ENCODE measurements around the gene SDF4. TPM values are rescaled to one million over a fixed set of nuclear protein-coding genes. Genes with fewer than 3 reads are reported as not detected.

SDF4 gene
- total RNA-seq, 1 experiment from 2014 or later: 25.6 TPM

DNA sequence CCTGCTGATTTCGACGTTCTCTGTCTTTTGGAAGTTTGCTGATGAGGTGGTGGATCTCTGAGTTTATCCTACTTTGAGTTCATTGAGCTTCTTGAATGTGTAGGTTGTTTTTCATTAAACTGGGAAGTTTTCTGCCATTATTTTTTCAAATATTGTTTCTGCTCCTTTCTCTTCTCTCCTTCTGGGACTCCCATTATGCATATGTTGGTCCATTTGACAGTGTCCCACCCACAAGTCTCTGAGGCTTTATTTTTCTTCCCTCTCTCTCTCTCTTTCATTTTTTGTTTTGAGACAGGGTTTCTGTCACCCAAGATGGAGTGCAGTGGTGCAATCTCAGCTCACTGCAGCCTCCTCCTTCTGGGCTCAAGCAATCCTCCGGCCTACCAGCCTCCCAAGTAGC is 37.1 kb downstream of the SDF4 start:
- no peaks in the 10 kb centered on the region for H3K36me3 ChIP-seq (ENCODE audit: insufficient read depth, low read length)
- H4K20me1 ChIP-seq (ENCODE audit: insufficient read depth, low read depth, low read length): no peaks in the 10 kb centered on the region
- no peak for DNase-seq
- H2AFZ ChIP-seq (ENCODE audit: low read length): no peak overlapping the region
- H3K4me3 ChIP-seq (ENCODE audit: low read length): no peak overlapping the region
- H3K4me2 ChIP-seq (ENCODE audit: low read depth, low read length, poor library complexity, severe bottlenecking): no peak overlapping the region
- no peaks in the 10 kb centered on the region for H3K4me1 ChIP-seq (ENCODE audit: low read length)
- no peaks in the 10 kb centered on the region for H3K79me2 ChIP-seq (ENCODE audit: low read length)
- H3K27ac ChIP-seq (ENCODE audit: low read length): no peak overlapping the region
- no peaks in the 10 kb centered on the region for H3K27me3 ChIP-seq (ENCODE audit: low read length)
- H3K9ac ChIP-seq (ENCODE audit: low read length): no peak overlapping the region
- H3K9me2 ChIP-seq (replicated peaks; ENCODE audit: insufficient read depth, low read length): no peaks in the 10 kb centered on the region
- H3K9me3 ChIP-seq (ENCODE audit: low read length): no peaks in the 10 kb centered on the region

DNA sequence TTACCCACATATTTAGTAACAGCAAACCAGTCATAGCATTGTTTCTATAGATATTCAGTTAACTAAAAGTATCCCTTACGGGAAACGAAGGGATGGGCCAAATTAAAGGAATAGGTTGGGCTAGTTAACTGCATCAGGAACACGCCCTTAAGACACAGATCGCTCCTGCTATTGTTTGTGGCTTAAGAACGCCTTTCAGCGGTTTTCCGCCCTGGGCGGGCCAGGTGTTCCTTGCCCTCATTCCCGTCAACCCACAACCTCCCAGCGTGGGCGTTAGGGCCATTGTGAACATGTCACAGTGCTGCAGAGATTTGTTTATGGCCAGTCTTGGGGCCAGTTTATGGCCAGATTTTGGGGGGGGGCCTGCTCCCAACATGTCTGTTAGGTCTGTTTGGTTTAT is 40.1 kb downstream of the SDF4 start:
- no peaks in the 10 kb centered on the region for H3K27me3 ChIP-seq (ENCODE audit: low read length)
- no peaks in the 10 kb centered on the region for H3K9me3 ChIP-seq (ENCODE audit: low read length)
- H3K79me2 ChIP-seq (ENCODE audit: low read length): no peaks in the 10 kb centered on the region
- H3K4me1 ChIP-seq (ENCODE audit: low read length): no peaks in the 10 kb centered on the region
- H3K4me3 ChIP-seq (ENCODE audit: low read length): no peak overlapping the region
- H3K9me2 ChIP-seq (replicated peaks; ENCODE audit: insufficient read depth, low read length): no peaks in the 10 kb centered on the region
- DNase-seq: no peak
- no peak overlapping the region for H3K27ac ChIP-seq (ENCODE audit: low read length)
- no peaks in the 10 kb centered on the region for H3K36me3 ChIP-seq (ENCODE audit: insufficient read depth, low read length)
- no peak overlapping the region for H3K9ac ChIP-seq (ENCODE audit: low read length)
- H2AFZ ChIP-seq (ENCODE audit: low read length): no peak overlapping the region
- no peak overlapping the region for H3K4me2 ChIP-seq (ENCODE audit: low read depth, low read length, poor library complexity, severe bottlenecking)
- H4K20me1 ChIP-seq (ENCODE audit: insufficient read depth, low read depth, low read length): no peaks in the 10 kb centered on the region

DNA sequence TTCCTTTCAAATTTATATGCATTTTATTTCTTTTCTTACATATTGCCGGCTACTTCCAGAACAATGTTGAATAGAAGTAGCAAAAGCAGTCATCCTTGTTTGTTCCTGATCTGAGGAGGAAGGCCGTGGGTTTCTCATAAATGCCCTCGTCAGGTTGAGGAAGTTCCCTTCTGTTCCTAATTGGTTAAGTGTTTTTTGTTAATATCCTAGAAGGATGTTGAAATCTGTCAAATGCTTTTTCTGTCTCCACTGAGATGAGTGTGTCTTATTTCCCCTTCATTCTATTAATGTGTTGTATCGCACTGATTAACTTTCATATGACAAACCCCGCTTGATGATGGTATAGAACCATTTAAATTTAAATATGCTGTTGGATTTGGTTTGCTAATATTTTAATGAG is 42.7 kb downstream of the SDF4 start:
- H2AFZ ChIP-seq (ENCODE audit: low read length): no peak overlapping the region
- DNase-seq: no peak

DNA sequence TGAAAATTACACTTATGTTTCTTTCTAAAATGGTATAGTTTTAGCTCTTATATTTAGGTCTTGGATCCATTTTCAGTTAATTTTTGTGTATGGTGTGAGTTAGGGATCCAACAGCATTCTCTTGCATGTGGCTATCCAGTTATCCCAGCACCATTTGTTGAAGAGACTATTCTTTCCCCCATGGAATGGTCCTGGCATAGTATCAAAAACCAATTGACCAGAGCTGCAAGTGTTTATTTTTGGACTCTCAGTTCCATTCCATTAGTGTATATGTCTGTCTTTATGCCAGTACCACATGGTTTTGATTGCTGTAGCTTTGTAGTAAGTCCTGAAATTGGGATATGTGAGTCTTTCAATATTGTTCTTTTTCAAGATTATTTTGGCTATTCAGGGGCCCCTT is 43.9 kb downstream of the SDF4 start:
- Histone ChIP-seq H2AFZ (ENCODE audit: low read length) (no peak overlapping the region), H3K27ac (ENCODE audit: low read length) (no peak overlapping the region), H3K36me3 (ENCODE audit: insufficient read depth, low read length) (no peaks in the 10 kb centered on the region), H3K4me3 (ENCODE audit: low read length) (no peak overlapping the region), H3K9ac (ENCODE audit: low read length) (no peak overlapping the region), H3K9me2 (replicated peaks; ENCODE audit: insufficient read depth, low read length) (no peaks in the 10 kb centered on the region), H4K20me1 (ENCODE audit: insufficient read depth, low read depth, low read length) (no peaks in the 10 kb centered on the region), H3K4me1 (ENCODE audit: low read length) (no peaks in the 10 kb centered on the region), H3K4me2 (ENCODE audit: low read depth, low read length, poor library complexity, severe bottlenecking) (no peak overlapping the region), H3K27me3 (ENCODE audit: low read length) (no peaks in the 10 kb centered on the region), H3K9me3 (ENCODE audit: low read length) (no peaks in the 10 kb centered on the region), H3K79me2 (ENCODE audit: low read length) (no peaks in the 10 kb centered on the region)
- no peak for DNase-seq

More for the DNA sequence above, 42.7 kb downstream of the SDF4 start:
- no peak overlapping the region for H3K9ac ChIP-seq (ENCODE audit: low read length)
- H3K9me2 ChIP-seq (replicated peaks; ENCODE audit: insufficient read depth, low read length): no peaks in the 10 kb centered on the region
- H4K20me1 ChIP-seq (ENCODE audit: insufficient read depth, low read depth, low read length): no peaks in the 10 kb centered on the region
- H3K9me3 ChIP-seq (ENCODE audit: low read length): no peaks in the 10 kb centered on the region
- H3K4me3 ChIP-seq (ENCODE audit: low read length): no peak overlapping the region
- no peaks in the 10 kb centered on the region for H3K27me3 ChIP-seq (ENCODE audit: low read length)
- no peaks in the 10 kb centered on the region for H3K4me1 ChIP-seq (ENCODE audit: low read length)
- H3K79me2 ChIP-seq (ENCODE audit: low read length): no peaks in the 10 kb centered on the region
- H3K4me2 ChIP-seq (ENCODE audit: low read depth, low read length, poor library complexity, severe bottlenecking): no peak overlapping the region
- H3K27ac ChIP-seq (ENCODE audit: low read length): no peak overlapping the region
- H3K36me3 ChIP-seq (ENCODE audit: insufficient read depth, low read length): no peaks in the 10 kb centered on the region

DNA sequence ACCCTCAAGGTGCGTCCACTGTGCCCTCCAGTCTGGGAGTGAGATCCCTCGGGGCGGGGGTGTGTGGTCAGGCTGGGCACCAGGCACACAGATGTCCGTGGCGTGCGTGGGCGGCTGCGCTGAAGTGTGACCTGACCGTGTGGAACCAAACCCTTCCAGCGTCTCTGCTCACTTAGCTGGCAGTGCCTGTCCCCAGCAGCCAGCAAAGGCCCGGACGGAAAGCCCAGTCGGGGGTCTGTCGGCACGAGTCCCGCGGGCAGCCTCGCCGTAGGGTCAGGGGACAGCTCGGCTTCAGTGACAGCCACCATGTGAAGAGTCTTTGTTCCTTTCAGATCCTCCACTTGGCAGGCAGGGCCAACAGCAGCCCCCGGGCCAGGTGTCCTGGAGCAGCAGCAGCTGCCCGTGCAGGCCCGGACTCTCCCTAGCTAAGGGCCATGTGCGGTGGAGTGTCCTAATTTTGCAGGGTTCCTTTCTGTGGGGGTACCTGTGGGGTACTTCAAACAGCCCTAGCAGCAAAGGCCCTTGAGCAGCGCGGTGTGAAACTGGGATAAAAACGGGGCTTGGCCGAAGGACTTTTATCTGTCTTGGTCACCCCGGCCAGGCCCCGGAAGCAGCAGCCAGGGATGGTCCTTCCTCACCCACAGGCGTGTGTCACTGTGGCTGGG is 46.6 kb downstream of the SDF4 start:
- Histone ChIP-seq H3K4me1 (ENCODE audit: low read length) (no peaks in the 10 kb centered on the region), H3K79me2 (ENCODE audit: low read length) (no peaks in the 10 kb centered on the region), H3K4me3 (ENCODE audit: low read length) (no peak overlapping the region), H3K27me3 (ENCODE audit: low read length) (no peaks in the 10 kb centered on the region), H3K27ac (ENCODE audit: low read length) (no peak overlapping the region), H2AFZ (ENCODE audit: low read length) (no peak overlapping the region), H3K9ac (ENCODE audit: low read length) (no peak overlapping the region), H3K9me2 (replicated peaks; ENCODE audit: insufficient read depth, low read length) (no peaks in the 10 kb centered on the region), H4K20me1 (ENCODE audit: insufficient read depth, low read depth, low read length) (no peaks in the 10 kb centered on the region), H3K4me2 (ENCODE audit: low read depth, low read length, poor library complexity, severe bottlenecking) (no peak overlapping the region), H3K9me3 (ENCODE audit: low read length) (no peaks in the 10 kb centered on the region), H3K36me3 (ENCODE audit: insufficient read depth, low read length) (no peaks in the 10 kb centered on the region)
- DNase-seq: no peak

DNA sequence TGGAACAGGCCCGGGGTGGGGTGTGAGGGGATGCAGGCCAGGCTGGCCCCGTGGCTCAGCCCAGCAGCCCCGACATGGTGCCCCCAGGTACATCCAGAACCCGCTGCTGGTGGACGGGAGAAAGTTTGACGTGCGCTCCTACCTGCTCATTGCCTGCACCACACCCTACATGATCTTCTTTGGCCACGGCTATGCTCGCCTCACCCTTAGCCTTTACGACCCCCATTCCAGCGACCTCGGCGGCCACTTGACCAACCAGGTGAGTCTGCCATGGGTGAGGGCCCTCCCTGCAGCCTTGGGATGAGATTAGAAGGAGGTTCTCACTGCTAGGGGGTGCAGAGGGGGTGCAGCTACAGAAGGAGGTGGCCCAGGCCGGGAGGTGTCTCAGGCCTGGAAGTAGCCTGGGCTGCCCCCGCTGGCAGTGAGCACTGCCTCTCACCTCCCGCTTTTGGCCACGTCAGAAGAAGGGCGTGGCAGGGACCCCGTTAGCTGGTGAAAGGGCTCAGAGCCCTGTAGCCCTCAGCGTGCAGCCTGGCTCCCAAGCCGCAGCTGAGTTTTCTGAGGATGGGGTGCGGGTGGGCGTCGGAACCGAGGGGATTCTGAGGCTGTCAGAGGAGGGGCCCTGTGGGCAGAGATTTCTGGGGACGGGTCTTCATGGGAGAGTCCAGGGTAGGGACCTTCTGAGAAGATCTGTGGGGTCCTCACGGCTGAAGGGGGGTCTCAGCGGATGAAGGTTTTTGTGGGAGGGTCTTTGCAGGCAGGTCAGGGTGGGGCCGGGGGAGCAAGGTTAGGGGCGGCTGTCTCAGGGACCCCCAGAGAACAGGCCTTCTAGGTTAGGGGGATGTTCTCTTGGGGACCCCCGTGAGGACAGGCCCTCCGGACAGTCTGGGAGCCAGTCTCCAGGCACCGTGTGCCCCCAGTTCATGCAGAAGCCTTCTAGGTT is 47.7 kb downstream of the SDF4 start:
- no peak for DNase-seq
- Histone ChIP-seq H2AFZ (ENCODE audit: low read length) (no peak overlapping the region), H4K20me1 (ENCODE audit: insufficient read depth, low read depth, low read length) (0 out of 2 replicates have a peak, but pooled peaks cover 6% of the 10 kb centered on the region), H3K36me3 (ENCODE audit: insufficient read depth, low read length) (no peaks in the 10 kb centered on the region), H3K9ac (ENCODE audit: low read length) (no peak overlapping the region), H3K79me2 (ENCODE audit: low read length) (no peaks in the 10 kb centered on the region), H3K27ac (ENCODE audit: low read length) (no peak overlapping the region), H3K9me3 (ENCODE audit: low read length) (no peaks in the 10 kb centered on the region), H3K4me1 (ENCODE audit: low read length) (peaks cover 6% of the 10 kb centered on the region), H3K4me2 (ENCODE audit: low read depth, low read length, poor library complexity, severe bottlenecking) (no peak overlapping the region), H3K4me3 (ENCODE audit: low read length) (no peak overlapping the region), H3K9me2 (replicated peaks; ENCODE audit: insufficient read depth, low read length) (no peaks in the 10 kb centered on the region), H3K27me3 (ENCODE audit: low read length) (no peaks in the 10 kb centered on the region)

DNA sequence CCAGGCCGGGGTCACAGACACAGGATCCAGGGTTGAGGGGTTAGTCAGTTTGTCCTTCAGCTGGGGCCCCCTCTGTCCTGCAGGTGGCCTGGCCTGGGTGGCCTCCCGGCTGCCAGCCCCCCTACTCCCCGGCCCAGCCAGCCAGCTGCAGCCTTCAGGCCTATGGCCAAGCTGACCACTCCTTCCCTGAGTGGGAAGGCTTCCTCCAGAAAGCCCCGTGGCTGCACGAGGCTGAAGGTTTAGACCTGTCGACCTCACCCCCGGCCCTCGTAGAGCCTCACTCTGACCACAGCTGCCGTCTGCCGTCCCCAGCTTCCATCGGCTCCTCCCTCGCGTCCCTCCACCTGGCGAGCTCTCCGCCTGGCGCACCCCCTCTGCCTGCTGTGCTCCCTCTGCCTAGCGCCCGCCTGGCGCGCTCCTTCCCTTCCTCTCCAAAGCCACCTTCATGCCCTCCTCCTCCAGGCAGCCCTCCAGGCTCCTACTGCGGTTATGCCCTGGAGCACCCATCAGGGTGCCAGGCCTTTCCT is 48.5 kb downstream of the SDF4 start:
- H3K4me1 ChIP-seq (ENCODE audit: low read length): peaks cover 6% of the 10 kb centered on the region
- no peak overlapping the region for H3K9ac ChIP-seq (ENCODE audit: low read length)
- no peak overlapping the region for H3K4me3 ChIP-seq (ENCODE audit: low read length)
- no peak for DNase-seq
- H3K9me2 ChIP-seq (replicated peaks; ENCODE audit: insufficient read depth, low read length): no peaks in the 10 kb centered on the region
- no peaks in the 10 kb centered on the region for H3K27me3 ChIP-seq (ENCODE audit: low read length)
- no peak overlapping the region for H3K4me2 ChIP-seq (ENCODE audit: low read depth, low read length, poor library complexity, severe bottlenecking)
- H3K36me3 ChIP-seq (ENCODE audit: insufficient read depth, low read length): no peaks in the 10 kb centered on the region
- no peak overlapping the region for H2AFZ ChIP-seq (ENCODE audit: low read length)
- no peak overlapping the region for H3K27ac ChIP-seq (ENCODE audit: low read length)
- 0 out of 2 replicates have a peak, but pooled peaks cover 6% of the 10 kb centered on the region for H4K20me1 ChIP-seq (ENCODE audit: insufficient read depth, low read depth, low read length)
- no peaks in the 10 kb centered on the region for H3K9me3 ChIP-seq (ENCODE audit: low read length)
- no peaks in the 10 kb centered on the region for H3K79me2 ChIP-seq (ENCODE audit: low read length)

DNA sequence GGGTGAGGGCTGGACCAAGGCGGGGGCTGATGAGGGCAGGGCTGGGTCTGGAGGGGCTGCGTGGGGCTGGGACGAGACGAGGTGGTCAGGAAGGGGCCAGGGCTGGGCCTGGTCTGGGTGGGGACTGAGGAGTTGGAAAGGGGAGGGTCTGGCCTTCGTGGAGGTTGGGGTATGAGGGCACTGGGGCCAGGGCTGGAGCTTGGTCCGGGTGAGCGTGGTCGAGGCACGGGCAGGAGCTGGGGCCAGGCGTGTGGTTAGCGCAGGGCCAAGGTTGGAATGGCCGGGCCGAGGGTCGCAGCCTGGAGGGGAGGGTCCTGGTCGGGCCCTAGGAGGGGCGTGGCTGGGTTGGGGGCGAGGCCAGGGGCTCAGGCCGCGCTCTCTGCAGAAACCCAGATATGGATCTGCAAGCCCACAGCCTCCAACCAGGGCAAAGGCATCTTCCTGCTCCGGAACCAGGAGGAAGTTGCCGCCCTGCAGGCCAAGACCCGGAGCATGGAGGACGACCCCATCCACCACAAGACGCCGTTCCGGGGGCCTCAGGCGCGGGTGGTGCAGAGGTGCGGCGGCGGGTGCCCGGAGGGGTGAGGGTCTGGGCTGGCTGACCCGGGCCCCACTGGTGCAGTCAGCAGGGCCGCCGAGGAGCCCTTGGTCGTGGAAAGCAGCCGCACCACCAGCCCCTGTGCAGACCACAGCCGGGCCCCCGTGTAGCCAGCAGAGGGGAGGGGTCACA is 49.1 kb downstream of the SDF4 start:
- H3K9me2 ChIP-seq (replicated peaks; ENCODE audit: insufficient read depth, low read length): no peaks in the 10 kb centered on the region
- no peak overlapping the region for H3K27ac ChIP-seq (ENCODE audit: low read length)
- H2AFZ ChIP-seq (ENCODE audit: low read length): no peak overlapping the region
- no peaks in the 10 kb centered on the region for H3K9me3 ChIP-seq (ENCODE audit: low read length)
- H3K9ac ChIP-seq (ENCODE audit: low read length): no peak overlapping the region
- no peaks in the 10 kb centered on the region for H3K79me2 ChIP-seq (ENCODE audit: low read length)
- H3K4me1 ChIP-seq (ENCODE audit: low read length): peaks cover 6% of the 10 kb centered on the region
- no peaks in the 10 kb centered on the region for H3K27me3 ChIP-seq (ENCODE audit: low read length)
- H3K36me3 ChIP-seq (ENCODE audit: insufficient read depth, low read length): no peaks in the 10 kb centered on the region
- H3K4me2 ChIP-seq (ENCODE audit: low read depth, low read length, poor library complexity, severe bottlenecking): no peak overlapping the region
- no peak for DNase-seq
- H3K4me3 ChIP-seq (ENCODE audit: low read length): no peak overlapping the region
- H4K20me1 ChIP-seq (ENCODE audit: insufficient read depth, low read depth, low read length): 0 out of 2 replicates have a peak, but pooled peaks cover 6% of the 10 kb centered on the region
